Measurements from ENCODE around the gene SARDH. TPM values are rescaled to one million over a fixed set of nuclear protein-coding genes. Genes with fewer than 3 reads are reported as not detected.

Gene SARDH
- total RNA-seq, 1 experiment from 2014 or later, result 5.6 TPM

GRCh38 chr9:133727277-133727875 lies 10.8 kb downstream of the SARDH start:
- Histone ChIP-seq H2AFZ (ENCODE audit: low read depth, low read length, poor library complexity, severe bottlenecking) (no peak overlapping the region), H3K27me3 (ENCODE audit: insufficient read depth, low read length) (0 out of 2 replicates have a peak, but pooled peaks cover 12% of the 10 kb centered on the region)
- RAD21 ChIA-PET (ENCODE audit: low non-redundant PET in 1 of 2, low total read pairs in 2 of 2, uncharacterized antibody in 2 of 2, unreplicated experiment in 2 of 2), result interaction anchor here in 1 of 2 experiments (0.6 to 0.7 kb wide), 2 partner anchors 60 to 168 kb away, joined by 3 read pairs; no protein-coding TSS in a partner anchor

More at GRCh38 chr9:133727277-133727875, 10.8 kb downstream of the SARDH start:
- H3K9me3 ChIP-seq (ENCODE audit: control insufficient read depth in 1 of 2, insufficient read depth in 1 of 2, low read depth in 1 of 2, low read length in 2 of 2), result no peaks in the 10 kb centered on the region
- BruUV-seq (replicated peaks), result no TSS peak
- POLR2A ChIA-PET, result no interaction called here
- H3K9me2 ChIP-seq (ENCODE audit: insufficient read depth), result no peaks in the 10 kb centered on the region
- no peak overlapping the region; the same call in 1 of the 2 replicates for H3K4me2 ChIP-seq (ENCODE audit: low read length)
- H4K20me1 ChIP-seq (ENCODE audit: insufficient read depth), result no peaks in the 10 kb centered on the region
- CTCF ChIA-PET, result interaction anchor here (0.6 to 2.7 kb wide), 7 partner anchors 15 to 268 kb away, joined by 3 to 14 read pairs (median 5); partner anchors contain the start of gene ADAMTSL2
- intact Hi-C loops (cut with micrococcal nuclease), result loop anchor here (2.0 to 5.0 kb wide), 2 partner anchors 265 to 321 kb away; partner anchors contain the start of gene VAV2
- DNase-seq (ENCODE audit: low read depth, low spot score), result no peak
- H3K27ac ChIP-seq (ENCODE audit: low read depth, low read length), result no peak overlapping the region
- H3K4me3 ChIP-seq (replicated peaks in 1 of 2; ENCODE audit: low read depth in 1 of 2, low read length in 2 of 2), result no peak overlapping the region
- peak; percentile 35; the same call in 1 of the 2 replicates for ATAC-seq
- no peak overlapping the region for H3K9ac ChIP-seq (ENCODE audit: low read length)
- H3K36me3 ChIP-seq (ENCODE audit: control insufficient read depth in 1 of 2, insufficient read depth in 2 of 2, low read length in 2 of 2), result no peaks in the 10 kb centered on the region
- TF ChIP-seq RAD21 (IDR thresholded peaks at IDR 0.05; ENCODE audit: low read depth) (peak; percentile 40; the same call in 1 of the 2 replicates), SIN3A (IDR thresholded peaks at IDR 0.05; ENCODE audit: low read depth) (no peak)
- TF ChIP-seq, protein P1, sequence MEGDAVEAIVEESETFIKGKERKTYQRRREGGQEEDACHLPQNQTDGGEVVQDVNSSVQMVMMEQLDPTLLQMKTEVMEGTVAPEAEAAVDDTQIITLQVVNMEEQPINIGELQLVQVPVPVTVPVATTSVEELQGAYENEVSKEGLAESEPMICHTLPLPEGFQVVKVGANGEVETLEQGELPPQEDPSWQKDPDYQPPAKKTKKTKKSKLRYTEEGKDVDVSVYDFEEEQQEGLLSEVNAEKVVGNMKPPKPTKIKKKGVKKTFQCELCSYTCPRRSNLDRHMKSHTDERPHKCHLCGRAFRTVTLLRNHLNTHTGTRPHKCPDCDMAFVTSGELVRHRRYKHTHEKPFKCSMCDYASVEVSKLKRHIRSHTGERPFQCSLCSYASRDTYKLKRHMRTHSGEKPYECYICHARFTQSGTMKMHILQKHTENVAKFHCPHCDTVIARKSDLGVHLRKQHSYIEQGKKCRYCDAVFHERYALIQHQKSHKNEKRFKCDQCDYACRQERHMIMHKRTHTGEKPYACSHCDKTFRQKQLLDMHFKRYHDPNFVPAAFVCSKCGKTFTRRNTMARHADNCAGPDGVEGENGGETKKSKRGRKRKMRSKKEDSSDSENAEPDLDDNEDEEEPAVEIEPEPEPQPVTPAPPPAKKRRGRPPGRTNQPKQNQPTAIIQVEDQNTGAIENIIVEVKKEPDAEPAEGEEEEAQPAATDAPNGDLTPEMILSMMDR (IDR thresholded peaks at IDR 0.05 in 2 of 3, conservative IDR thresholded peaks at IDR 0.05 in 1 of 3; ENCODE audit: borderline replicate concordance in 1 of 3, insufficient read depth in 1 of 3, low read depth in 2 of 3, low read length in 2 of 3), result peak; percentile 14 to 41 (median 34); a peak in 5 of 6 replicates
- peaks cover 0 to 5% of the 10 kb centered on the region in 2 experiments; a peak in 2 of 4 replicates for H3K4me1 ChIP-seq (ENCODE audit: control insufficient read depth in 1 of 2, insufficient read depth in 2 of 2, low read length in 2 of 2)
- no peaks in the 10 kb centered on the region for H3K79me2 ChIP-seq (ENCODE audit: insufficient read depth, low read length)

All from HCT116 (cell line).